ENCODE results near the gene L2HGDH.

DNA sequence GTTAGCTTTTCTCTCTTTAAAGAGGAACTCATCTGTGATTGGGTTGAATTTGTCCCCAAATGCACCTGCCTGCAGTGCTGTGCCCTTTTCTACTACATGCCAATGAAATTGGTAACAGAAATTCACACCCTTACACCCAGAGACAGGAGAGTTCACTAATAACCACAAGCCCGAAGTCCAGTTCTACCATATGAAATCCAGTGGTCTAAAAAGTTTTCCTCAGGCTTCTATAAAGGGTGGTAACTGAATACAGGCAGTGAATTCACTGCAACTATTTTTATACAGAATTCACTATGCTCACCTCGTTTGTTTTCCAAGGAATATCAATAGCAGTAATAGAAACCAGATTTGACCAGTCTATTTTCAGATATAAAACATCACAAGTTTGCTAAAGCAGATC, 49.2 kb downstream of the L2HGDH start:
- TF ChIP-seq, protein P1, sequence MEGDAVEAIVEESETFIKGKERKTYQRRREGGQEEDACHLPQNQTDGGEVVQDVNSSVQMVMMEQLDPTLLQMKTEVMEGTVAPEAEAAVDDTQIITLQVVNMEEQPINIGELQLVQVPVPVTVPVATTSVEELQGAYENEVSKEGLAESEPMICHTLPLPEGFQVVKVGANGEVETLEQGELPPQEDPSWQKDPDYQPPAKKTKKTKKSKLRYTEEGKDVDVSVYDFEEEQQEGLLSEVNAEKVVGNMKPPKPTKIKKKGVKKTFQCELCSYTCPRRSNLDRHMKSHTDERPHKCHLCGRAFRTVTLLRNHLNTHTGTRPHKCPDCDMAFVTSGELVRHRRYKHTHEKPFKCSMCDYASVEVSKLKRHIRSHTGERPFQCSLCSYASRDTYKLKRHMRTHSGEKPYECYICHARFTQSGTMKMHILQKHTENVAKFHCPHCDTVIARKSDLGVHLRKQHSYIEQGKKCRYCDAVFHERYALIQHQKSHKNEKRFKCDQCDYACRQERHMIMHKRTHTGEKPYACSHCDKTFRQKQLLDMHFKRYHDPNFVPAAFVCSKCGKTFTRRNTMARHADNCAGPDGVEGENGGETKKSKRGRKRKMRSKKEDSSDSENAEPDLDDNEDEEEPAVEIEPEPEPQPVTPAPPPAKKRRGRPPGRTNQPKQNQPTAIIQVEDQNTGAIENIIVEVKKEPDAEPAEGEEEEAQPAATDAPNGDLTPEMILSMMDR (IDR thresholded peaks at IDR 0.05) = no peak
- TF ChIP-seq POLR2A (IDR thresholded peaks at IDR 0.05) = no peak
